ENCODE measurements around the gene MYO1B. TPM values are rescaled to one million over a fixed set of nuclear protein-coding genes. Genes with fewer than 3 reads are reported as not detected.

Gene MYO1B
- total RNA-seq, 1 experiment from 2014 or later, result 80.3 TPM

DNA sequence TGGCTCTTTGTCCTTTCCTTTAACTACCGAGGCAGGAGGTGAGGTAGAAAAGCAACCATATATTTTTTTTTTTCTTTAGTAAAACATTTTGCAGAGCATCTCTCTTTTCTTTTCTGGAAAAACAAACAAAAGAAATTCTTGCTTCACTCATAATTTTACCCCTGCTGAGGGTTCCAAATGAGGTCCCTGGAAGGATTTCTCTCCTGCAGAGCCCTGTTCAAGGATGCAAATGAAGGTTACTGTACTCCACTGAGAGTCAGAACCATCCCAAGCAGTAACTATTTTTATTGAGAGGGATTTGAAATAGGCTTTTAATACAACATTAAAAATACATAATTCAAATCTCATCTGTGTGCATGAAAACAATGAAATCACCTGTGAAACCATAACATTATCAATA is 19.5 kb upstream of the MYO1B start:
- no TSS peak for BruUV-seq (replicated peaks)
- no peaks in the 10 kb centered on the region for H3K36me3 Mint-ChIP-seq (ENCODE audit: insufficient read depth, unreplicated experiment)
- TF ChIP-seq, protein P1, sequence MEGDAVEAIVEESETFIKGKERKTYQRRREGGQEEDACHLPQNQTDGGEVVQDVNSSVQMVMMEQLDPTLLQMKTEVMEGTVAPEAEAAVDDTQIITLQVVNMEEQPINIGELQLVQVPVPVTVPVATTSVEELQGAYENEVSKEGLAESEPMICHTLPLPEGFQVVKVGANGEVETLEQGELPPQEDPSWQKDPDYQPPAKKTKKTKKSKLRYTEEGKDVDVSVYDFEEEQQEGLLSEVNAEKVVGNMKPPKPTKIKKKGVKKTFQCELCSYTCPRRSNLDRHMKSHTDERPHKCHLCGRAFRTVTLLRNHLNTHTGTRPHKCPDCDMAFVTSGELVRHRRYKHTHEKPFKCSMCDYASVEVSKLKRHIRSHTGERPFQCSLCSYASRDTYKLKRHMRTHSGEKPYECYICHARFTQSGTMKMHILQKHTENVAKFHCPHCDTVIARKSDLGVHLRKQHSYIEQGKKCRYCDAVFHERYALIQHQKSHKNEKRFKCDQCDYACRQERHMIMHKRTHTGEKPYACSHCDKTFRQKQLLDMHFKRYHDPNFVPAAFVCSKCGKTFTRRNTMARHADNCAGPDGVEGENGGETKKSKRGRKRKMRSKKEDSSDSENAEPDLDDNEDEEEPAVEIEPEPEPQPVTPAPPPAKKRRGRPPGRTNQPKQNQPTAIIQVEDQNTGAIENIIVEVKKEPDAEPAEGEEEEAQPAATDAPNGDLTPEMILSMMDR (IDR thresholded peaks at IDR 0.05; ENCODE audit: insufficient read depth in 1 of 2, low read depth in 1 of 2, low read length in 1 of 2, severe bottlenecking in 1 of 2, unreplicated experiment in 1 of 2), result no peak
- intact Hi-C loops (cut with micrococcal nuclease; ENCODE audit: unreplicated experiment), result no loop called here
- H3K36me3 ChIP-seq (ENCODE audit: control insufficient read depth, insufficient read depth, low read length), result no peaks in the 10 kb centered on the region; the same call in 1 of the 2 replicates
- H3K4me3 Mint-ChIP-seq (ENCODE audit: unreplicated experiment), result no peak overlapping the region
- no peaks in the 10 kb centered on the region for H3K4me1 ChIP-seq
- ChIA-PET POLR2A (no interaction called here), CTCF (no interaction called here)
- no peak overlapping the region for H3K27ac Mint-ChIP-seq (ENCODE audit: unreplicated experiment)
- H3K4me3 ChIP-seq (ENCODE audit: low read depth, low read length), result no peak overlapping the region
- no peaks in the 10 kb centered on the region for H3K27me3 ChIP-seq (replicated peaks; ENCODE audit: control insufficient read depth, insufficient read depth, low read length)
- DNase-seq, result no peak
- 0 out of 2 replicates have a peak, but pooled peaks cover 1% of the 10 kb centered on the region for H3K9me3 ChIP-seq
- H3K9me3 Mint-ChIP-seq (ENCODE audit: unreplicated experiment), result peaks cover 3% of the 10 kb centered on the region
- H3K4me1 Mint-ChIP-seq (ENCODE audit: low read depth, unreplicated experiment), result no peaks in the 10 kb centered on the region
- no peaks in the 10 kb centered on the region for H3K27me3 Mint-ChIP-seq (ENCODE audit: insufficient read depth, unreplicated experiment)

DNA sequence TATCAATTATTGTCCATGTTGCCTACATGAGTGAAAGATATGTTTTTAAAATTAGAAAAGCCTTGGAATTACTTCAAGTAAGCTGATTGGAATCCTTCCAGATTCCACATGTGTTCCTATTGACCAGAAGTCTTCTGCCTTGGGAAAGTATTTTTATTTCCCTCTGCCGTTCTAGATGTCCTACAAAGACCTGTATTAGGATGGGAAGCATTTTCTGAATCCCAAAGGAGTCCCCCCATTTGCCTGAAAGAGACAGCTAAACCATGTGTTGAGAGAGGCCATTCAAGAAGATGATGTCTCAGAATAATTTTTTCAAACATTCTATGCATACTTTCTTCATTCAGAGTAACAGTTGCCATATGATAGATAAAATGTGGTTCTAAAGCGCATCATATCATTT is 19.0 kb upstream of the MYO1B start:
- H3K4me1 Mint-ChIP-seq (ENCODE audit: low read depth, unreplicated experiment), result no peaks in the 10 kb centered on the region

DNA sequence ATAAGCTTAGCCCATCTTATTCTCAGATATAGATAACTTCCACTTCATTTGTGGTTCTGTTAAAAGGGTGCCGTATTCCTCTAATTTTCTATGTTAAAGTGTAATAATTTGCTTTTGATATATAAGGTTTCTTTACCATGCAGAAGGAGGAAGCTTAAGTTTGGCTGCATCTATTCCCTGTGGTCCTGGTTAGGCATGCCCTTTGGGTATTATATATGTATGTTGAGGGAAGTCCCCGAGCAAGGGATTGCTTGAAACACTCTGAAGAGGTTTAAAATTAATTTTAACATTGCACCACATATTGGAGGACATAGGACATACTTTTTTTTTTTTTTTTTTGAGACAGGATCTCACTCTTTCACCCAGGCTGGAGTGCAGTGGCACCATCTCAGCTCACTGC is 16.9 kb upstream of the MYO1B start:
- no peaks in the 10 kb centered on the region for H3K36me3 Mint-ChIP-seq (ENCODE audit: insufficient read depth, unreplicated experiment)
- no TSS peak for BruUV-seq (replicated peaks)

More for the DNA sequence above, 19.0 kb upstream of the MYO1B start:
- Mint-ChIP-seq H3K9me3 (ENCODE audit: unreplicated experiment) (no peaks in the 10 kb centered on the region), H3K4me3 (ENCODE audit: unreplicated experiment) (no peak overlapping the region), H3K36me3 (ENCODE audit: insufficient read depth, unreplicated experiment) (no peaks in the 10 kb centered on the region), H3K27ac (ENCODE audit: unreplicated experiment) (no peak overlapping the region), H3K27me3 (ENCODE audit: insufficient read depth, unreplicated experiment) (no peaks in the 10 kb centered on the region)
- DNase-seq, result no peak
- H3K36me3 ChIP-seq (ENCODE audit: control insufficient read depth, insufficient read depth, low read length), result no peaks in the 10 kb centered on the region; the same call in 1 of the 2 replicates
- no peaks in the 10 kb centered on the region for H3K27me3 ChIP-seq (replicated peaks; ENCODE audit: control insufficient read depth, insufficient read depth, low read length)
- no peaks in the 10 kb centered on the region for H3K4me1 ChIP-seq
- ChIA-PET CTCF (no interaction called here), POLR2A (no interaction called here)
- TF ChIP-seq, protein P1 (IDR thresholded peaks at IDR 0.05; ENCODE audit: insufficient read depth in 1 of 2, low read depth in 1 of 2, low read length in 1 of 2, severe bottlenecking in 1 of 2, unreplicated experiment in 1 of 2), result no peak
- intact Hi-C loops (cut with micrococcal nuclease; ENCODE audit: unreplicated experiment), result no loop called here
- no peak overlapping the region for H3K4me3 ChIP-seq (ENCODE audit: low read depth, low read length)
- no TSS peak for BruUV-seq (replicated peaks)
- 0 out of 2 replicates have a peak, but pooled peaks cover 4% of the 10 kb centered on the region for H3K9me3 ChIP-seq

More for the DNA sequence above, 16.9 kb upstream of the MYO1B start:
- H3K4me3 Mint-ChIP-seq (ENCODE audit: unreplicated experiment), result no peak overlapping the region
- ChIA-PET POLR2A (no interaction called here), CTCF (no interaction called here)
- H3K9me3 ChIP-seq, result 0 out of 2 replicates have a peak, but pooled peaks cover 4% of the 10 kb centered on the region
- TF ChIP-seq, protein P1 (IDR thresholded peaks at IDR 0.05; ENCODE audit: insufficient read depth in 1 of 2, low read depth in 1 of 2, low read length in 1 of 2, severe bottlenecking in 1 of 2, unreplicated experiment in 1 of 2), result no peak
- no peak for DNase-seq
- no peaks in the 10 kb centered on the region for H3K27me3 ChIP-seq (replicated peaks; ENCODE audit: control insufficient read depth, insufficient read depth, low read length)
- no peak overlapping the region for H3K27ac Mint-ChIP-seq (ENCODE audit: unreplicated experiment)
- no peaks in the 10 kb centered on the region for H3K4me1 Mint-ChIP-seq (ENCODE audit: low read depth, unreplicated experiment)
- no peaks in the 10 kb centered on the region for H3K27me3 Mint-ChIP-seq (ENCODE audit: insufficient read depth, unreplicated experiment)
- intact Hi-C loops (cut with micrococcal nuclease; ENCODE audit: unreplicated experiment), result no loop called here
- H3K4me3 ChIP-seq (ENCODE audit: low read depth, low read length), result no peak overlapping the region
- no peaks in the 10 kb centered on the region for H3K9me3 Mint-ChIP-seq (ENCODE audit: unreplicated experiment)
- H3K4me1 ChIP-seq, result no peaks in the 10 kb centered on the region
- H3K36me3 ChIP-seq (ENCODE audit: control insufficient read depth, insufficient read depth, low read length), result no peaks in the 10 kb centered on the region
